Activated CD8-positive, alpha-beta memory T cell treated with anti-CD3 and anti-CD28 coated beads for 48 hours (primary cell): ENCODE results near the gene BDH2.

ENCODE experiments used
- DNase-seq, 3 experiments: peaks; one replicate each; pipeline ENCODE4 v3.0.0-alpha.2; 2020; ENCODE audit warnings: low read depth in 2 of 3, low spot score in 2 of 3

The BDH2 gene

DNA sequence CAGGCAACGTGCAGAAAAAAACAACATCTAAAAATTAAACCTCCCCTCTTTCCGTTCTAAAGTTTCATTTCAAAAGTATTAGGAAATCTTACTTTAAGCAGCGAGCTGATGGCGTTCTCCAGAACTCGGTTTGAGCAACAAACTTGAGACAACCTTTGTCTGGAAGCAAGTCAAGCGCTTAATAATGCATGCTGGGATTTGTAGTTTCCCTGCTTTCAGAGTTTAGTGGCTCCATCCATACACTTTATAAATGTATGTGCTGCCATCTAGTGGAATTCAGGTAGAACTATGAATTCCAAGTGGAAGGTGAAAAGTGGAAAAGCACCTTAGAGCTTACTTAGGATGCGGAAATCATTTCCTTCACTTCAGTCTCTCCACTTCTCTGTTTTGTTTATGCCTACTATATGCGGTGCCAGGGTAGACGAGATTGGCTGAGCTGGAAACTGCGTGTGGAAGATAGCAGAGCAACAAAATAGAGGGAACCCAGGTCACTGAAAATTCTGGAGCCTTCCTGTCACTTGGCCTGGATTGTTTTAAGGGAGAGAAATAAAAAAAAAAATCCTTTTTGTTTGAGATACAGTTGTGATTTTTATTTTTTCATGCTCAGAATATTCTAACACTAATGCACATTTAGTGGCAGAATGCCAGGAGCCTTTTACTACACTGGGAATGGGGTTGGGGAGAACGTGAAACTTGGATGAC is at the start of gene BDH2:
BDH2 (minus strand) TSS at position 144 of the 702 bp plus-strand sequence. CDS start 3,580 bp downstream, outside the sequence.
- DNase-seq: no peak

DNA sequence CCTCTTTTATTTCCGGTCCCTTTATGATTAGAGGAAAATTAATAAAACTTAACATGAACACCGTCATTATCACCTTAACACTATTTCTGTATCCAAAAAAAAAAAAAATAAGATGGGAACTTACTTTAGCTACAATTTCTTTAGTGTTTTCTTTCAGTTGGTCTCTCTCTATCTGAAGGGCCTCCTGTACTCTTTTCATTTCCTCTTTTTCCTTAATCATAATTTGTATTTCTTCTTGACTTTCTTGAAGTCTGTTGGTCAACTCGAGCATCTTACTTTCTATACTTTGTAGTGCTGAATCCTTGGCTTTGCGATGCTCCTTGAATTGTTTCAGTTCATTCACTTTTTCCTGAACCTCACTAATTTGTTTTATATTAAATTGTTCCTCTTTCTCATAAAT is 45.3 kb upstream of the BDH2 start:
- no peak for DNase-seq

DNA sequence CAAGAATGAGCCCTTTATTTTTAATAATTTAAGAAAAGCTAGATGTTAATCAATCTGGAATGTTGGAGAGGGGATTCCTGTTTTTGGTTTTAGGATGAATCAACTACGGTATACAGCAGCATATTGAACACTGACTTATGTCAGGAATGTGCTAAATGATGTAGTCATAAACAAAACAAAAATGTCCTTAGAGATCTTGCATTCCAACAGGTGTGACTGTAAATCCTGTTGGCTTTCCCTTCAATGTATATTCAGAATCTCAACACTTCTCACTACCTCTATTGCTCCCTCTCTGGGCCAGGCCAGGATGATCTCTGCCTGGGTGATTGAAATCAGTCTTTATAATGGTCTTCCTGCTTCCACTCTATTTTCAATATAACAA is 37.8 kb upstream of the BDH2 start:
- DNase-seq: no peak

DNA sequence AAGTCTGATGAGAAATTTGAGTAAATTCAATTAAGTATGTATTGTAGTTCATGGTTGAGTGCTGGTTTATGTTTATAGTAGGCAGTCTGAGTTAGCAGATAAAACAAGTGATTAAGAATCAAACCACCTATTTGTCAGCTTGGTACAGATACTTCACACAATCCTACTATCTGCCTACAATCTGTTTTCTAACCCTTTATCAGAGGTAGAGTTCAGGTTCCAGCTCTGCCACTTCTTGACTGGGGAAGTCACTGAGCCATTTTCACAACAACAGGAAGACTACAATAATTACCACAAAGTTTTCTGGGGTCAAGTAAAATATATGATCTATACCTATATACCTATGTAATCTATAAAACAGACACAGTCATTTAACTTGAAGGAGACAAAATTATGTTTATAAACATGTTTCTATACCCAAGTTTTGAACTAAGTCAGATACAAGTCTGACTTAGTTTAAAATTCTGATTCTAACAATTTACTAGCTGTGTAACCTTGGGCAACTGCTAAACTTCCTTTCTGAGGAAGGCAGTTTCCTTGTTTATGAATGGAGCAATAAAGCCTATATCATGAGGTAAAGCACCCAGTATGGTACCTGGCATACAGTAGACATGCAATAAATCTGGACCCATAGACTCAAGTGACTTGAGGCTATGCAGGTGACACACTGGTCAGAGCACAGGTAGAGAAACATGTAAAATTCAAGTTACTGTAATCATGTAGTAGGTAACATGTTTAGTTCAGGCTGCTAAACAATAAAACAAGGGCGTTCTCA is 37.2 kb upstream of the BDH2 start:
- no peak for DNase-seq

DNA sequence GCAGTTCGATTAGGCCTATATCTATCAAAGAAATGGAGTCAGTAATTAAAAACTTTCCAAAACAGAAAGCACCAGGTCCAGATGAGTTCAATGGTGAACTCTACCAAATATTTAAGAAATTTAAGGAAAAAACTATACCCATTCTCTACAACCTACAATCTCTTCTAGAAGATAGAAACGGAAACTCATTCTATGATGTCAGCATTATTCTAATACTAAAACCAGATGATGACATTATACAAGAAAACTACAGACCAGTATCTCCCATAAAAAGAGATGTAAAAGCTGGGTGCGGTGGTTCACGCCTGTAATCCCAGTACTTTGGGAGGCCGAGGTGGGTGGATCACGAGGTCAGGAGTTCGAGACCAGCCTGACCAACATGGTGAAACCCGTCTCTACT is 29.5 kb upstream of the BDH2 start:
- no peak for DNase-seq

DNA sequence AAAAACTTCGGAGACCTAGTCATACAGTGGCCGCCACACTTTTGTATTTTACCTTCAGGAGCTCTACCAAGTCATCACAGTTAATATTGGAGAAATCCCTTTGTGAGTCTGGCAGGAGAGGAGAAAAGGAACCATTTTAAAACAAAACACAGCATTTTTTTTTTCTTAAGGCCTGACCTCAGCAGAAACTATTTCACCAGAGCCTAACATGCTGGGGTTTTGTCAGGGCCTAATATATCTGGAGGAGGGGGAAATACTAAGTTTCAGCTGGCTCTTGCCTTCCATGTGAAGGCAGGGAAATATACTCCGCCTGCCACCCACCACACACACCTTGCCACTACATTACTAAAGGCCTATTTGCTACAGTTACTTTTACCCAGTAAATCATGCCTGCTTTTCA is 26.5 kb upstream of the BDH2 start:
- no peak for DNase-seq

DNA sequence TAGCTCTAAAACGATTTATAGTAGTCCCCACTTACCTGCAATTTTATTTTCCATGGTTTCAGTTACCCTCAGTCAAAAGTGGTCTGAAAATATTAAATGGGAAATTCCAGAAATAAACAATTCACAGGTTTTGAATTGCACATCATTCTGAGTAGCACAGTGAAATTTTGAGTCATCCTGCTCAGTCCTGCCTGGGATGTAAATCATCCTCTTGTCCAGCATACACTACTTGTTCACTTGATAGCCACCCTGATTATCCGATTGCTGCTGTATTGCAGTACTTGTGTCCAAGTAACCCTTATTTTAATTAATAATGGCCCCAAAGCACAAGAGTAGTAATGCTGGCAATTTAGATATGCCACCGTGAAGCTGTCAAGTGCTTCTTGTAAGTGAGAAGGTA is 23.5 kb upstream of the BDH2 start:
- DNase-seq: no peak

DNA sequence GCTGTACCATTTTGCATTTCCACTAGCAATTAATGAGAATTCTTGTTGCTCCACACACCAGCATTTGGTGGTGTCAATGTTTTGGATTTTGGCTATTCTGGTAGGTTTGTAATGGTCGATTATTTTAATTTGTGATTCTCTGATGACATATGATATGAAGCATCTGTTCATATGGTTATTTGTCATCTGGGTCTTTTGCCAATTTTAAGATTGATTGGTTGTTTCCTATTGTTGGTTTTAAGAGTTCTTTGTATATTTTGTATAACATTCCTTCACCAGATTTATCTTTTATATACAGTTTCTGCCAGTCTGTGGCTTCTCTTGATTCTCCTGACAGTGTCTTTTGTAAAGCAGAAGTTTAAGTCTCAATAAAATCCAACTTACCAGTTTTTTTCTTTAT is 18.5 kb upstream of the BDH2 start:
- DNase-seq: no peak

DNA sequence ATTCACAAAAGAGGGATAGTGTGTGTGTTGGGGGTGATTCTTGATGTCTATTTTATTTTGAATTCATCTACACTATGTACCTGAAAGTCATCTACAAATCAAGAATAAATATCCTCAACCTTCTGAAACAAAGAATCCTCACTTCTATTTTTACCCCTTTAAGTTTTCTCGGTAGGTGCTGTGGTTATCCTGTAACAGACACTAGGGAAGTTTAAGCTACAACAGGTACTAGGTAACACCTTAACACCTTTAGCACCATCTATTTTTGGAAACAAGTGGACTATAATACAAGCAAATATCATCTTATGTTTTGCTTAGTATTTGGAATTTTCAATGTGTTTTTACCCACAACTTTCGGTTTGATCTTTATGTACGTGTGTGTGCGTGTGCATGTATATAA is 12.0 kb upstream of the BDH2 start:
- DNase-seq: no peak

DNA sequence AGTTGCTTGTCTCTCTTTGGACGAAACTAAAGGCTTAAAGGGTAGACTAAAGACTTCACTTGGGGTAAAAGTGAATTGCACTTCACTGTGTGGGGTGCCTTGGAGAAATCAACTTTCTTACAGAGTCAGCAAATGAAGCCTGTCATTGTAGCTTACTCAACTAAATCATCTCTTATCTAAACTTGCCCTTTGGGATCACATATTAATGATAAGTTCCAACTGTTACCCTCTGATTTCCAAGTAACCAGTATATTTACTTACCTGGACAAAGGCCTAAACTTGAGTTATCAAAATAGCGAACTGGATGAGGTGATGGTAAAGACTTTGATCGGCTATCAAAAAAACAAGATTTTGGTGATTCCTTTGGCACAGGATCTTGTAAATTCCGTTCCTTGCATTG is 8.9 kb upstream of the BDH2 start:
- no peak for DNase-seq

DNA sequence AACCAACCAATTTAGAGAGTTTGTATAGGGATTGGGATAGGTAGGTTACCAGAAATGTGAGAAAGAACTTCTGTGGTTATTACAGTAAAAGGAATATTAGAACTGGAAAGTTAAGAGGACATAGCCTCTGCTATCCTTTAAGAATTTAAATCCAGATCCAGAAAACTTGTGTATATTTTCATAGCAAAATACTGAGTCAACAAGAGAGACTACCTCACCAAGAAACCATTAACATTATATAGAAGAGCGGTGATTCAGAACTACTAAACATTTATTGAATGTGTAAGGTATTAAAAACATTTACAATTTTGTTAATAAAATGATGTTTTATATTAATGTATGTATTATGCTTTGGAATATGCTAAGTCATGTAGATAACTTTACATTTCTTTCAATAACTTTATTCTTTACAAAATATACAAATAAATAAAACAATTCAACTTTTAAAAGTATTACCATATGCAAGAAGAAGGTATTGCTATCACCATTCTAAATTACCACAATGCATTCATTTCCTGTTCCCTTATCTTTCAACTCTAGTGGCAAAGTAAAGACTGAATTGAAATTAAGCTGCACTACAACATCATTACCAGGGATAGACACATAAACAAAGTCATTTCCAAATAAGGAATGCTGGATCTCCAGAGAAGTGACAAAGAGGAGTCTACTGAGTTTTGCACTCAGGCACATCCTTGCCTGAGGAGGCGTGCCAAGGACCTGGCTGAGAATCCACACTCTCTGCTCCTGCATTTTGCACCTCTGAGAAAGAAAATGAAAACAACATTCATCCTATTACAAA is 6.1 kb upstream of the BDH2 start:
- no peak for DNase-seq

DNA sequence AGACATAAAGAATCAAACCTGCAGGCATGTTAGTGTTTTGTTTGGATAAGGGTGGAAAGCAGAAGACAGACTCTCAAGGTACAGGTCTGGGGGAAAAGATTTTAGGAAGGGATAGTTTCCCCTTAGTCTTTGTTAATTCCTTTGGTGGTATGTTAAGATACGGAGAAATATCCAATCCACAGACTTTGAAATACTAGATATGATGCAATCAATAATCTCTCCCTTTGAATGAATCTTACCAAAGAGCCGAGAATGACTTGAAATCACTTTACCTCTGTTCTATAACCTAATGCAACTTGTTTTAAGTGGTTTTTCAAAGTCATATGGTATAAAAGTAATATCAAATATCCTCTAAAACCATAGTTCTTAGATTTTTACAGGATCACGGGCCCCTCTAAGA is 5.3 kb upstream of the BDH2 start:
- no peak for DNase-seq

DNA sequence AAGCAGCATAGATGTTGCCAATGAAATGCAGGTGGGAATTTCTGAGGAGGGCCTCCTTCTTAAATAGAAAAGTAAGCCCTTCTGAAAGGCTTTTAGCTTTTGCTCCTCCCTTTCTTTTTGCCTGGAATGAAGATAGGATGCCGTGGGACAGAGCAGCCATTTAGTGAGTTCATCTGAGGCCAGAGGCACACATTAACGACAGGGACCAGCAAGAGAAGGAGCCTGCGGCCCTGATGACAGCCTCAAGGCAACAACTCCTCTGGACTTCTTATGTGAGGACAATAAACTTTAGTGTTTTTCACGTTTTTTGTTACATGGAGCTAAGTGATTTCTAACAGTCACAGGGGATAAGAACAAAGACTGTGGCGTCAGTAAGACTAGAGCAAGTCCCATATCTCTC is 1.1 kb upstream of the BDH2 start:
- no peak for DNase-seq

DNA sequence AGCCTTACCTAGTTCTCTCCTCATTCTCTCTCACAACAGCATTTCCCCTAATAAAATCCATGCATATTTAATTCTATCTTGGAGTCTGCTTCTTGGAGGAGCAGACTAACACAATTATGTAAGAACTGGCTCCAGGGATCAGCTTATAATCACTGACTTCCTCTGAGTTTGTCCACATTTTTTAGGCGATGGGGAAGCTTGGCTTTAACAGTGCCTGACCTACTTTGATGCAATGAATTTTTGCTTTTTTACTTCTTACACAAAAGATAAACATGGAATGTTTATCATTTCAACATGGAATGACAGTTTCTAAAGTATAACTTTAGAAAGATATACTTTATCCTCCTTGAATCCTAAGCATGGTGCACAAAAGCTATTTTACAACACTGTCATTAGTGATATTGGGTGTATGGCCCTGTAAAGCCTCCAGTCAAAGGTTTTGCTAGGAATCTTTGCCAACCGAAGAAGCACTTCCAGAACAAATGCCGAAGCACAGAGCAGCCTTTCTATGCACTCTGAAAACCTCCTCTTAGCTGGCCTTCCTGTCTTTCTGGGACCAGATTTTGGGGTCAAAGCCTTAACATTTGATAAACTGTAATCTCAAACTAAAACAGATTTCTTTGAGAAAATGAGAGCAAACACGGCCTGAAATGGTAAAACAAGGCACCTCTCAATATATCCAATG is 736 bp downstream of the BDH2 start:
- DNase-seq: no peak

DNA sequence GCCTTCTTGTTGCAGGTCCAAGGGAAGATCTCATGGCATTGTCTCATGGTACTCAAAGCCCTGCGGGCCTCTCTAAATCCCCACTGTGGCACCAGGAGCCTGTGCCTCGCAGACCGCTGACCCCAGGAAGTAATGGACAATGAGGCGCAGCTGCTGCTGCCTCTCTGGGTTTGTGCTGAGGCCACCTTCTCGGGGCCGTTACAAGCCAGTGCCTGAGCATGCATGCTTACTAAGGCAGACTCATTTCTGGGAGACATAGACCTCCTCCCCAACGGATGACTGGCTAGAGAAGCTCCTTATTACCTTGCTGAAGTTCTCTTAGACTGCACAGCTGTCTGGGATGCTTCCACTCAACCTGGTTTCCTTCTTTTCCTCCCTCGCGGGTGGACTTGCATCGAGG is 1.3 kb downstream of the BDH2 start:
- no peak for DNase-seq

DNA sequence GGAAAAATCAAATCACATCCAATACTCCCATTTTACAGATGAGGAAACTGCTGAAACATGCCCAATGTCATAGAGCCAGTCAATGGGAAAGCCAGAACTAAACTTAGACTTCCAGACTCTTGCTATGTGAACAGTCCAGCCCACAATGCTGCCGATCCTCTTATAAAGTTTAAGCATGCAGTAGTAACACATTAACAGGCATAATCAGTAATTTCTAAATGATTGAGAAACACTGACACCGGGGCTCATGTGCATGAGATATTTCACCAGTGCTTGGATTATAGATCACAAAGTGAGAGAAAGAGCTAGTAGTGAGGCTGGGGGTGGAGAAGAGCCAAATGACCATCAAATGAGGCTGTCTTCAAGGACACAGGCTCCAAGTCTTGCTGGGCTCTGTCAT is 2.5 kb downstream of the BDH2 start:
- DNase-seq: no peak

DNA sequence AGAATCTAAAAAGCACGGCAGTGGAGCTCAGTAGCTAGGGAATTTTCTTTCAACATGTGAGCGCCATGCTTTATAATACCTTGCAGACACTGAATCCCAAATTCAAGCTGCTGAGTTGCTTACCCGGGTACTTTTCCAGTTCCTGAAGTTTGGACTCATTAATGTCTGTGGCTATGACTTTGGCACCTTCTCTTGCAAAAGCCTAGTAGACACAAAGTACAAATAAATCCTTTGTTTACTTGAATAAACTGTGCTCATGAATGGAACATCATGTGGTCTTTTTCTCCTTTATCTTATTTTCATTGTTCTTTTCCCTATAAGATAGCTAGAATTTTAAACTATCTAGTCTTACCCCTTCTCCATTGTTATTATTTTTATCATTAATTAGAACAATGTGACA is 4.6 kb downstream of the BDH2 start:
- DNase-seq: no peak

DNA sequence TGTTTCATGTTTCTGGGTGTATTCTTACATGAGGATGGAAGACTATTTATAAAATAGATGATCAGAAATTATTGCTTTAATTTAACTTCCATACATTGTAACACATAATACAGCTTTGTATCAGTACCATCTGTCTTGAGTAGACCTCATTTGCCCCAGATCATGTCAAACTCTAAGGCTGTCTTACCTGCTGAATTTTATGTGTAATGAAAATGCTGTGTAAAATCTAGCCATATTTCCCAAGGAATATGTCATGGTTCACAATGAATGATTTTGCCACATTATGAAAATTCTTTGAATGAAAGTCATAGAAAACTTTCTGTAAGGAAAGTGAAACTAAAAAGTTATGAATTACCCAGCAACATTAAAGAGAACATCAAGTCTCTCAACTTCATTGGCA is 7.4 kb downstream of the BDH2 start:
- DNase-seq: no peak

DNA sequence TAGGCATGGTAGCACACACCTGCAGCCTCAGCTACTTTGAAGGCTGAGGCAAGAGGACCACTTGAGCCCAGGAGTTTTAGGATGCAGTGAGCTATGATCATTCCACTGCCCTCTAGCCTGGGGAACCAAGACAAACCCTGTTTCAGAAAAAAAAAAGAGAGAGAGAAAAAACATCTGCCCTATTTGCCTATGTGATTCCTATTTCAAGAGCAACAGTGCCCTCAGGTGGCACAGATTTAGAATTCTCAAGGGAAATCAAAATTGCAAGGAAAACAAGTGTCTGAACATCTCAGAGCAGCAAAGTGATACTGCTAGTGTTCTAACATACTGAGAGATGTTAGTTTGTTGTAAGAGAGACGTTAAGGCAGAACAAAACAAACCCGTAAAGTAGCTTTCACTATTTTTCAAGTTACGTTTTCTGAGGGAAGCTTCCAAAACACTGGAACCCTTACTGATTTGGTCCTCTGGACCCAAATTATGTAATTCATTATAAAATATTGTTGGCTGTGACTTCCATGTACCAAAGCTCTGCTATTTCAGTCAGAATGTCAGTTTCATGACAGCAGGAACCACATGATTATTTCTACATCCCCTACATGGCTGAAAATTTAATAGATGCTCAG is 7.9 kb downstream of the BDH2 start:
- no peak for DNase-seq

DNA sequence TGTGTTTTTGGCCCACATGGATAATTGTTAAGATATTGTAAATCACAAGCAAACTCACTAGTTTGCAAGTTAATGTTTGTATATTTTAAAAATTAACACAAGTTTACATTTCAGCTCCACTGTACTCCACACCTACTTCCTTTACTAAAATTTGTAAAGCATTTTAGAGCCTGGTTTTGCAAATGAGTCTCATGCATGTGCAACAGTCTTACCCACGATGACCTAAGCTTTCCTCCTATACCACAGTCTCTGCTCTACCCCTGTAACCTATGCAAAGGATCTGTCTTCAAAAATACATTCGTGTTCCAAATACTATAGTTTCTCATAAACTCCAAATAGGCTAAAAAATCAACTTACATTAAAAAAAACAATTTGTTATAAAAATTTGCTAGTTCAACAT is 10.2 kb downstream of the BDH2 start:
- DNase-seq: no peak

DNA sequence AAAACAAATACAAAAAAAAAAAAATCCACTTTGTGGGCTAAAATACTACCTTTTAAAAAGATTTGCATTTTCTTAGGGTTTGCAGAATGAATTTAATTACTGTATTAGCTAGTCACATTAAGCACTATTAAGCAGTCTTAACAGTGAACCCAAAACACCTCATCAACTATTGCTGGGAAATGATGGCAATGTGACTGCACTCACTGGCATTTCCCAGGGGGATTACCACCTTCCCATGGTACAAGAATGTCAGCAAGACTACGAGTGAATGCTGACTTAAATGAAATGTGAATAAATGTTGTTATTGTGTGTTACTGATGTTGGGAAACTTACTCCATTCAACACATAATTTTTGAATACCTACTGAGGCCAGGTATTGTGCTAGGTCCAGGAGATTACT is 13.1 kb downstream of the BDH2 start:
- DNase-seq: no peak
